Measurements from ENCODE around the gene NFIC.

DNA sequence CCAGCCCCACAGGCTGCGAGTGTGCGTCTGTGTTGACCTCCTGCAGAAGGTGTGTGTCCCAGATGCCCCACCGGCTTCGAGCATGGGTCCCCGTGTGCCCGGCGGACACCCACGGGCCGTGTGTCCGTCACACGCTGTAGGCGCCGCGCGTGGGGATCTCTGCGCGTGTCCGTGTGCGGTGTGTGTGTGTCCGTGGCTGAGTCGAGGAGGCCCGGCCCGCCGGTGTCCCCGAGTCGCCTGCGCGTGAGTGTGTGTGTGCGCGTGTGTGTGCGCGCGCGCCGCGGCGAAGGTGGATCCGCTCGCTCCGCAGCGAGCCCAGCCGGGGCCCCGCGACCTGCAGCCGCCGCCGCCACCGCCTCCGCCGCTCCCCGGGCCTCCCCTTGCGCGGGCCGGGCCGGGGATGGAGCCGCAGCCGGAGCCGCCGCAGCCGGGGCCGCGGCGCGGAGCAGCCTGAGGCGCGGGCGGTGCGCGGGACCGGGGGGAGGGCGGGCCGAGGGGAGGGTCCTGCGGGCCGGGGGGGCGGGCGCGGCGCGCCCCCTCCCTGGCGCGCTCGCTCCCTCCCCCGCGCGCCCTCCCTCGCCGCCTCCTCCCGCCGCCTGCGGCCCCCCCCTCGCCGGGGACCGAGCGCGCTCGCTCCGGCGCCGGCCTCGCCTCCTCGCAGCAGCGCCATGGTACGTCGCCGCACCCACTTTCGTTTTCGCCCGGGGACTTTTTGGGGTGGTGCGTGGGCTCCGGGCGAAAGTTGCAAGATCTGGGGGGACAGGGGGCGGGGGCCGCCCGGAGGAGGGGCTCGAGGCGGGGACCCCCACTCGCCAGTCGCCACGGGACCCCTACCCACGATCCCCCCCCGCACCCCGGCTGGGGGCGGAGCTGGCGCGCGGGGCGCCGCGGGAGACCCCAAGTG, 7.1 kb upstream of the NFIC start:
- TF ChIP-seq, protein P1, sequence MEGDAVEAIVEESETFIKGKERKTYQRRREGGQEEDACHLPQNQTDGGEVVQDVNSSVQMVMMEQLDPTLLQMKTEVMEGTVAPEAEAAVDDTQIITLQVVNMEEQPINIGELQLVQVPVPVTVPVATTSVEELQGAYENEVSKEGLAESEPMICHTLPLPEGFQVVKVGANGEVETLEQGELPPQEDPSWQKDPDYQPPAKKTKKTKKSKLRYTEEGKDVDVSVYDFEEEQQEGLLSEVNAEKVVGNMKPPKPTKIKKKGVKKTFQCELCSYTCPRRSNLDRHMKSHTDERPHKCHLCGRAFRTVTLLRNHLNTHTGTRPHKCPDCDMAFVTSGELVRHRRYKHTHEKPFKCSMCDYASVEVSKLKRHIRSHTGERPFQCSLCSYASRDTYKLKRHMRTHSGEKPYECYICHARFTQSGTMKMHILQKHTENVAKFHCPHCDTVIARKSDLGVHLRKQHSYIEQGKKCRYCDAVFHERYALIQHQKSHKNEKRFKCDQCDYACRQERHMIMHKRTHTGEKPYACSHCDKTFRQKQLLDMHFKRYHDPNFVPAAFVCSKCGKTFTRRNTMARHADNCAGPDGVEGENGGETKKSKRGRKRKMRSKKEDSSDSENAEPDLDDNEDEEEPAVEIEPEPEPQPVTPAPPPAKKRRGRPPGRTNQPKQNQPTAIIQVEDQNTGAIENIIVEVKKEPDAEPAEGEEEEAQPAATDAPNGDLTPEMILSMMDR (conservative IDR thresholded peaks at IDR 0.05; ENCODE audit: low read length), result no peak
- no peak for TF ChIP-seq EZH2phosphoT487 (IDR thresholded peaks at IDR 0.05; ENCODE audit: borderline replicate concordance)

Data from Loucy (cell line).